GM19467 (cell line): Measurements from ENCODE around the gene EIF6.
"Not testable (repeated sequence)": the region's sequence is repeated elsewhere in the genome, so short reads cannot be mapped to it uniquely, and the experiment has no call there.

Source experiments
- ATAC-seq: cut with Tn5 transposase; IDR thresholded peaks from one replicate; pipeline ENCODE4 v1.9.1; 2021; ENCODE audit warnings: mild to moderate bottlenecking, moderate library complexity; ENCODE audit not compliant: unreplicated experiment

EIF6 gene

GRCh38 chr20:35262731-35263531 lies 21.6 kb downstream of the EIF6 start:
- ATAC-seq, result not testable (repeated sequence)

GRCh38 chr20:35262321-35262720 lies 22.3 kb downstream of the EIF6 start:
- ATAC-seq, result not testable (repeated sequence)

DNA sequence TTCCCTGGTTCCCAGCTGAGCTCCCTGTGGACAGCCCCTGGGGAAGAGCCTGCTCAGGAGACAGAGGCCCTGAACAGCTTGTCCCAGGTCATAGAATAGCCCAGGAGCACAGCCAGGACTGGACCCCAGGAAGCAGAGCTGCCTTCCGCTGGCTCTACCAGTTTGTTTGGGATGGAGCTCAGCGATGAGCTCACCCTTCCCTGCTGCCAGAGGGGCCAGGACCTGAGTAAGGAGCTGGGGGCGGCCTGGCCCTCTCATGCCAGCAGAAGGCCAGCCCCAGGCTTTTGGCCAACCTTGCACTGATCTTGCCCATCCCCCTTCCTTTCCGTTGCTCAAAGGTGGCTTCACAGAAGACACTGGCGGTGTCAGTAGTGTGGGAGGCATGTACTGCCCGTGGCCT lies 24.1 kb downstream of the EIF6 start:
- ATAC-seq, result no peak

GRCh38 chr20:35257175-35257909 lies 27.2 kb downstream of the EIF6 start:
- no peak for ATAC-seq

GRCh38 chr20:35254448-35254999 lies 30.0 kb downstream of the EIF6 start:
- ATAC-seq, result no peak

DNA sequence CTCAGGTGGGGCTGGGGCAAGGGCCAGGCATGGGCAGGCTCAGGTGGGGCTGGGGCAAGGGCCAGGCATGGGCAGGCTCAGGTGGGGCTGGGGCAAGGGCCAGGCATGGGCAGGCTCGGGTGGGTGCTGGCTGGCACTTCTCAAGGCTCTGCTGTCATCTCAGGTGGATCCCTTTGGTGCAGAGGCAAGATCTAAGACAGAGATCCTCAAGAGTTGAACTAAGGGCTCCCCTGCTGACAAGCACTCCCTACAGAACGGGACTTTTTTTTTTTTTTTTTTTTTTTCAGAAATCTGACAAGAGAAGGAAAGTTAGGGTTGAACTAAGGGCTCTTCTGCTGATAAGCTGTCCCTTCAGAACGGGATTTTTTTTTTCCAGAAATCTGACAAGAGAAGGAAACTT lies 31.6 kb downstream of the EIF6 start:
- ATAC-seq, result no peak

DNA sequence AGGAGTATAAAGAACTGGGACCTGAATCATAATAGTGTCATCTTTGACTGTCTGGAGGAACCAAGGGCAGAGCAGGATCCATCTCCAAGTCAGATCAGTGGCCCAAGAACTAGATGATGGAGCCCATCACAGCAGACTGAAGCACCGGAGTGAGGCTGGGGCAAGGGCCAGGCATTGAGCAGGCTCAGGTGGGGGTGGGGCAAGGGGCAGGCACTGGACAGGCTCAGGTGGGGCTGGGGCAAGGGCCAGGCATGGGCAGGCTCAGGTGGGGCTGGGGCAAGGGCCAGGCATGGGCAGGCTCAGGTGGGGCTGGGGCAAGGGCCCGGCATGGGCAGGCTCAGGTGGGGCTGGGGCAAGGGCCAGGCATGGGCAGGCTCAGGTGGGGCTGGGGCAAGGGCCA lies 32.0 kb downstream of the EIF6 start:
- ATAC-seq, result not testable (repeated sequence)

DNA sequence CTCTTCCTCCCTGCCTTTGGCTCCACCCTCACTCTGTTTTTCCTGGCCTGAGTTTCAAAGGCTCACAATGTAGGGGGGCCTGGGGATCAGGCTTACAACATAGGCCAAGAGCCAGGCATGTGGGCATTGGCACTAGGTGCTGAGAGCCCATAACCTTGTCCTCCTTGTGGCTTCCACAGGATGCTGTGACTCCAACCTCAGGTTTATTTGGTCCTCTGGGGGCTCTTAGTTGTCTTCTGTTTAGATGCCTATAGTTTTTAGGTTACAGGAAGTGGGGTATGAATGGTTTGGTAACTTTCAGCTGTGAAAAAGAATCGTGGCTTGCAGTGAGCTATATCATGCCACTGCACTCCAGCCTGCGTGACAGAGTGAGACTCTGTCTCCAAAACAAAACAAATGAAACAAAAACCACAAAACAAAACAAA lies 32.5 kb downstream of the EIF6 start:
- no peak for ATAC-seq

- ATAC-seq, result no peak
Measured at GRCh38 chr20:35251613-35251940, 33.0 kb downstream of the EIF6 start.

DNA sequence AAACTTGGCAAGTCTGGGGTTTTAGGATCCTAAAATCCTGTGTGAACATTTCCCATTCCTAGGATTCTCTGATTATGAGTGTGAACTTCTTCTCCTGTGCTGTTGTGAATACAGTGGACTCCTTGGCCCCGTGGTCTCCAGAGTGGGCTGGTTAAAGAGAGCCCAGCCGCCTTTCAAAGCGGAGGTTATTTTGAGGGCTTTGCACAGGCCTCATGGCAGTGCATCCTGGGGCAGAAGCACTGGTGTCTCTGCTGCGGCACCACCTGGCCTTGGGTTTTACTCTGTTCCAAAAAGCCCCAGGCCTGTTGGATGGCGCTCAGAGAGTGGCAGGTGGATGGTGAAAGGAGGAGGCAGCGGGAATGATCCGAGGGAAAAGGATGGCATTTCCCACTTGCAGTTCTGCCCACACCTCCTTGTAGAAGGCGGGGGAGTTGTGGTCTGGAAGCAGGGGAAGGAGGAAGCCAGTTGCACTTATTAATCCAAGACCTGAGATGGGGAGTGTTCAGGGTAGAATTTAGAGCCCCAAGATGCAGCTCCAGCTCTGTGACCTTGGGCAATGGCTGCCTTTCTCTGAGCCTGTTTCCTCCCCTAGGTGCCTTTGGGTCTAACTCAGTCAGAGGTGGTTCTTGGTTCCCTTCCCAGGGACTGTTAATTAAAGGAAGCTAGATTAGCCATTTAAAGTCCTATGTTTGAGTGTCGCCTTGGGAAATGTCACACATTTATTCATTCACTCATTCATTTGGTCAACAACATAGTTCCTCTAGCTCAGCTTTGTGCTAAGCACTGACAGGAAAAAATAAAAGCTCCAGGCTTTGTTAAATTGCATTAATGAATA lies 35.7 kb downstream of the EIF6 start:
- no peak for ATAC-seq

- no peak for ATAC-seq
Measured at GRCh38 chr20:35246723-35247122, 37.8 kb downstream of the EIF6 start.

GRCh38 chr20:35243986-35244385 lies 40.6 kb downstream of the EIF6 start:
- no peak for ATAC-seq

- ATAC-seq, result no peak
Measured at GRCh38 chr20:35243317-35243716, 41.3 kb downstream of the EIF6 start.

DNA sequence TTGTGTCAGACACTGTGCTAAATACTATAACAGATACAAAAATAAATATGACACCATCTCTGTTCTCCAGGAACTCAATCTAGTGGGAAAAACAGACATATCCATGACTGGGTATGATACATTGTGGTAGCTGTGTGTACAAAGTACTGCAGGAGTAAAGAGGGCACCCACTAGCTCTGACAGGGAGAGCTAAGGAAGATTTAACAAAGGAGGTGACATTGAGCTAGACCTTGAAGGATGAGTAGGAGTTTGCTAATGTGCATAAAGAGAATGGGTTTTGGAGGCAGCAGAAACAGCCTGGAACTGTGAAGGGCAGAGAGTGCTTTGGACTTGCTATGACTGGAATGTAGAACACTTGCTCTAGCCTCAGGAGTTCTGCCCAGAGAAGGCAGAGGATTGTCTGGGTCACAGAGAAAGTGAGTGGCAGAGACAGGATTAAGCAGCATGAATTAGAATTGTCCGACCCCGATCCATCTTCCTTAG lies 43.7 kb downstream of the EIF6 start:
- no peak for ATAC-seq

- no peak for ATAC-seq
Measured at GRCh38 chr20:35240083-35240810, 44.3 kb downstream of the EIF6 start.

DNA sequence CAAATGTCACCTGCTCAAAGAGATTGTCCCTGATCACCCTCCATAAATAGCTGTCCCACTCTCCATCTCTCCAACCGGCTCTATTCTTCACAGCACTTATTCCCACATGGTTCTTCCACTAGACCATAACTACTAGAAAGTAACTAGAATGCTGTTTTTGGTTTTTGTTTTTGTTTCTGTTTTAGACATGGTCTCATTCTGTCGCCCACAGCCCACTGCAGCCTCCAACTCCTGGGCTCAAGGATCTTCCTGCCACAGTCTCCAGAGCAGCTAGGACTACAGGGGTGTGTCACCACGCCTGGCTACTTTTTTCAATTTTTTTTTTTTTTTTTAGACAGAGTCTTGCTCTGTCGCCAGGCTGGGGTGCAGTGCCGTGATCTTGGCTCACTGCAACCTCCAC lies 45.8 kb downstream of the EIF6 start:
- no peak for ATAC-seq

DNA sequence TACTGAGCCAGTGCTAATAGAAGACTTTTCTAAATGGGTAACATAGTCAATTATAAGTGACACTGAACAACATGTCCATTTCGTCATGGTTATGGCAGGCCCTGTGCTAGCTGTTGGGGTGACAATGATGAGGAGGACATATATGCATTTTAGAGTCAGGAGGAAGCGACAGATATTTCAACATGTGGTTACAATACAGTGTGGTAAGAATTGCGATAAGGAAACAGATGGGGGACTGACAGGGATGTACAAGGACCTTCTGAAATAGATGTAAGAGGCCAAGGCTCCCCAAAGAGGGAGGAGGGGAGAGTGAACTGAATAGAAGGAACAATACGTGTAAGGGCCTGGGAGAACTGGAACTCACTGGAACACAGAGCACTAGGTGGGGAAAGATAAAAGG lies 46.4 kb downstream of the EIF6 start:
- ATAC-seq, result no peak

- ATAC-seq, result no peak
Measured at GRCh38 chr20:35237486-35237885, 47.1 kb downstream of the EIF6 start.

DNA sequence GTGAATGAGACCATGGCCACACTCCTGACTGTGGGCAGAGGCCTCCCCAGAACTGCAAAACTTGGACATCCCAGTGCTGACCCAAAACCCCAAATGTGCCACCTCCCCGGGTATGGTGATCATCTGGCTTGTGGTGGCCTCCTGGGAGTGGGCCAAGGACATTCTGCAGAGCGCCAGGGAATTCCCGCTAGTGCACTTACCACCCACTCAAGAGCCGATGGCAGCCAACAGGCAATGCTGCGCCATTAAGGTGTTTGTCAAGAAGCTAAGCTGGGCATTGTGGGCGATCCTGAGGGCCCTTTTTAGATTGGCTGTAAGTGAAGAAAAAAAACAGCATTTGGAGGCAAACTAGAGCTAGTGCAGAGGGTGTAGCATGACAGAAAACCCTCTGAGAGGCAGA lies 48.7 kb downstream of the EIF6 start:
- no peak for ATAC-seq

DNA sequence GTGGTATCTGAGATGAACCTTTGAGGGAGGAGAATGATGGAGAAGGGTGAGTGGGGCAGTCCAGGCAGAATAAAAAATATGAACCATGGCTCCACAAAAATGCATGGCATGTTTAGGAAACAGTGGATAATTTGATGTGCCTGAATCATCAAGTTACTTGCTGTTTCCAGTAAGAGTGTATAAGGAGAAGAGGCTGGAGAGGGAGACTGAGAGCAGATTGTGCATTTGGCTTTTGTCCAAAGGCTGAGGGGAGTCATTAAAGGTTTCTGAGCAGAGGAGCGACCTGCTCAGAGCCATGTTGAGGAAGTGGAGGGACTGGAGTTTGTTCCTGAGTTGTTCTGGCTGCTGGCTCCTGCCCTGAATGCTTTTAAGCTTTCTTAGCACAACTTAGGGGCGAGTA lies 52.0 kb downstream of the EIF6 start:
- no peak for ATAC-seq
